T-helper 1 cell (primary cell): Measurements from ENCODE around the gene STAT5A.
"Not testable (repeated sequence)": the region's sequence is repeated elsewhere in the genome, so short reads cannot be mapped to it uniquely, and the experiment has no call there.

Experiments used
- DNase-seq, 5 donors: peaks; one replicate each; pipeline ENCODE4 v3.0.0-alpha.2; 2012 to 2020
- total RNA-seq, 4 donors: gene quantifications; one replicate each; lab custom pipeline; 2026; lab: John Stamatoyannopoulos, UW

STAT5A gene
- 153 to 190 (median 156) reads per million in 4 donors for total RNA-seq

- DNase-seq: peak; percentile 64 to 84 (median 76)
Observed at GRCh38 chr17:42287977-42288802, at the start of gene STAT5A. STAT5A (plus strand) TSS chr17:42288498; CDS start chr17:42289412, 914 bp downstream.

GRCh38 chr17:42239576-42239975 is 48.7 kb upstream of the STAT5A start:
- not testable (repeated sequence) for DNase-seq

- no peak for DNase-seq
Observed at GRCh38 chr17:42240201-42240600, 48.1 kb upstream of the STAT5A start.

GRCh38 chr17:42240863-42241262 is 47.4 kb upstream of the STAT5A start:
- DNase-seq: not testable (repeated sequence)

- no peak for DNase-seq
Observed at GRCh38 chr17:42241871-42242270, 46.4 kb upstream of the STAT5A start.

- DNase-seq: no peak
Observed at GRCh38 chr17:42243493-42243982, 44.8 kb upstream of the STAT5A start.

- not testable (repeated sequence) for DNase-seq
Observed at GRCh38 chr17:42244116-42244515, 44.2 kb upstream of the STAT5A start.

- not testable (repeated sequence) for DNase-seq
Observed at GRCh38 chr17:42245183-42245582, 43.1 kb upstream of the STAT5A start.

GRCh38 chr17:42246515-42246914 is 41.8 kb upstream of the STAT5A start:
- DNase-seq: no peak

- no peak for DNase-seq
Observed at GRCh38 chr17:42247734-42248133, 40.6 kb upstream of the STAT5A start.

GRCh38 chr17:42248351-42249179 is 39.7 kb upstream of the STAT5A start:
- peak; percentile 44 to 93 (median 70) for DNase-seq

- DNase-seq: peak in 3 of 5 donors; percentile 17 to 82 (median 49)
Observed at GRCh38 chr17:42249681-42250446, 38.4 kb upstream of the STAT5A start.

GRCh38 chr17:42251115-42251514 is 37.2 kb upstream of the STAT5A start:
- no peak for DNase-seq

- DNase-seq: peak in 1 of 5 donors; percentile 43
Observed at GRCh38 chr17:42252597-42253550, 35.4 kb upstream of the STAT5A start.

GRCh38 chr17:42253578-42253977 is 34.7 kb upstream of the STAT5A start:
- no peak for DNase-seq

- no peak for DNase-seq
Observed at GRCh38 chr17:42255445-42255844, 32.9 kb upstream of the STAT5A start.

- DNase-seq: no peak
Observed at GRCh38 chr17:42260318-42260717, 28.0 kb upstream of the STAT5A start.

GRCh38 chr17:42264366-42264765 is 23.9 kb upstream of the STAT5A start:
- not testable (repeated sequence) for DNase-seq

GRCh38 chr17:42266462-42266861 is 21.8 kb upstream of the STAT5A start:
- no peak for DNase-seq

- DNase-seq: peak in 4 of 5 donors; percentile 53 to 80 (median 56)
Observed at GRCh38 chr17:42266918-42267766, 21.2 kb upstream of the STAT5A start.
